DMS53 treated with DMSO at 0.1 percent for 48 hours (cell line): ENCODE results near the gene FSCN2.

Experiments
- DNase-seq: peaks from one replicate; lab custom pipeline; 2025; ENCODE audit not compliant: unreplicated experiment; lab: John Stamatoyannopoulos, UW

FSCN2 gene

GRCh38 chr17:81538651-81539570, 10.7 kb downstream of the FSCN2 start:
- no peak for DNase-seq

DNA sequence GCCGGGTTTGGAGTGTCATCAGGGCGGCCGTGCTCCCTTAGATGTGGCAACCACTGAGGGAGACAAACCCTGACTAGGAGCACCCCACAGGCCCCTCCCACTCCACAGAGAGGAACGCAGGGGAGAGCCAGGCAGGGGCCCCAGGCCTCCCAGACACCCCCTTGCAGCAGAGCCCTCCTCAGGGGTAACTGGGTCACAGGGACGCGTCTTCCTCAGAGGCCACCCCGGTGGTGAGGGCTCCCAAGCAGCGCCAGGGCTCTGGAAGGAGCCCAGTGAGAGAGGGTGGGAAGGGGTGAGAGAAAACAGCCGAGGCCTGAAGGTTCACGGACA, 11.4 kb downstream of the FSCN2 start:
- DNase-seq = no peak

DNA sequence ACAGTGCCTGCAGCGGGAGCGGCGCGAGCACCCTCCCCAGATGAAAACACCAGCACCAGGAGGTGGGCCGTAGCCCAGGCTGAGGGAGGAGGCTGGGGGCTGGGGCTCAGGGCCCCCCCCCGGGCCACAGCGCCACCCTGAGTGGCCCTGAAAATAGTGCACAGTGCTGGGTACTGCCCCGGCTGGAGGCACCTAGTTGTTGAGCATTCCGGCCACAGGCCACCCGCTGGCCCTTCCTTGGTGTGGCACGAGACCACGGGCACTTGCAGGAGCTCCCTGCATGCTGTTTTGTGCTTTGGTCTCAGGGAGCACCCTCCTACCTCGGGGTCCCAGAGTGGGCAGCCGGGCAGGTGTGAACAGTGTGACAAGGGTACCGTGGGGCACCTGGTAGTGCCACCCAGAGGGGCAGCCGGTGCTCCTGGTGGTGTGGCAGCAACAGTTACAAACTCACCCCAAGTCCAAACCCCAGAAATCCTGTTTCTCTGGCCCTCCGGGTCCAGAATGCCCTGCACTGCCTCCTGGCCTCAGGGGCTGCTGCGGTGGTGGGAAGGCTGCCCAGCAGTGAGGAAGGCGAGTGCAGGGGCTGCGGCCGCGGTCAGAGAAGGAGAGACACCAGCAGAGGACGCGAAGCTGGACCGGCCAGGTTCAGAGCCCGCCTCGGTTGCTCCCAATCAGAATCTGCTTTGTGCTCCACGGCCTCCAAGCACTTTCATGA, 11.9 kb downstream of the FSCN2 start:
- no peak for DNase-seq

GRCh38 chr17:81540676-81541027, 12.5 kb downstream of the FSCN2 start:
- DNase-seq = no peak

- no peak for DNase-seq
These were observed 12.9 kb downstream of the FSCN2 start for GRCh38 chr17:81541123-81541522.

GRCh38 chr17:81542431-81543338, 14.5 kb downstream of the FSCN2 start:
- DNase-seq = no peak

DNA sequence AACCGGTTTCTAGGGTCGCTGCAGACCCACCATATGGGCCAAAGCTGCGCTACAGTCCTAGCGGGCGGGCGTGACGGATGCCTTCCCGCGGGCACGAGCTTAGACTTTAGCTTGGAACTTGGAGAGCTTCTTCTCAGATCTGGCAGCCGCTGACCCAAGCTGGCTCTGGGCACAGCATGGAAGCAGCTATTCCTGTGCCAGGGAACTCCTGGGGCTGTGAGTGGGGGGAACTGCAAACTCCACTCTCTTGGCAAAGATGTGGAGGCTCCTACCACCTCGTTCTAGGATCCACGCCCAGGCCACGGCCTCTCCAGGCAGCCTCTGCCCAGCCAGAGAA, 15.1 kb downstream of the FSCN2 start:
- DNase-seq = no peak

DNA sequence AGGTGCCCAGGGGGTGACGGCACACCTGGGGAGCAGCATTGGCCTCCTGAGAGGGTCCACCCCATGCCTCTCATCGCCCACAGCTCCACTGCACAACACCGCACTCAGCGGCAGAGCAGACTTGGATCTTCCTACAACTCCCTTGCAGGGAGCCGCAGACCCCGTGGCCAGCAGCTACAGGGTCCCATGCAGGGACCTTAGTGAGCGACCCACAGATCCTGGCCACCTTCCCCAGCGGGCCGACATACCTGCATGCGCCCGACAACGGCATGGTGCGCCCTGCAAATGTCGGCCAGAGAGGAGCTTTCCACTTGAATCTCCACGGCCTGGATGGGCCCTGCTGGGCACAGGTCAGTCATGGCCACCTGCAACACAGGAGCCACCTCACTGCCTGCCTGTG, 15.6 kb downstream of the FSCN2 start:
- DNase-seq = no peak

- DNase-seq = no peak
These were observed 16.3 kb downstream of the FSCN2 start for GRCh38 chr17:81544281-81544974.

- no peak for DNase-seq
These were observed 17.2 kb downstream of the FSCN2 start for GRCh38 chr17:81545160-81545949.

DNA sequence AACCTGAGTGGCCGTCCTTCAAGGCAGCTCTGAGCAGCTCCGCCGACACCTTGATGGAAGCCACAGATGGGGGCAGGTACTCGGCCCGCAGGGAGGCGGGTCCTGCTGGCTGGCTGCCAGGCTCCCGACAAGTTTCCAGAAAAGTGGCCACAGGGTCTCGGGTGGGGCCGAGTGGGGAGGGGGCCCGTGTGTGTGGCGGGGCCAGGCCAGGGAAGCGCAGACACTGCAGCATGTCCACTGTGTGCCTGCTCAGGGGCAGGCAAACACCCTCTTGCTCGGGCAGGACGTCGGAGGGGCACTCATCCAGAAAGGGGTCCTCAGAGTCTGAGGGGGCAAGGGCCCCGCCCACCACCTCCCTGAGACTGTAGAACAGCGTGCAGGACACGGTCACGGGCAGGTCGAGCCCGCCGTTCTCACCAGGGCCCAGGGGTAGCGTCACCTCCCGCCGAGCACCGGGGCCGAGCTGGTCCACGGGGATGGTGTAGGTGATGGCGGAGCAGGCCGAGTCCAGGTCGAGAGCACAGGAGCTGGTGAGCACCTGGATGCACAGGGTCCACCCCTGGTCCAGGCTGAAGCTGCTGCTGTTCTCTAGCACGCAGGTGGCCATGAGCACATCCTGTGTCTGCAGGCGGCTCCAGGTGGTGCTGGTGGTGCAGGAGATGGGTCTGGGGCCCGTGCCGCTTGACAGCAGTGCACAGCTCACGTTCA, 18.9 kb downstream of the FSCN2 start:
- no peak for DNase-seq

DNA sequence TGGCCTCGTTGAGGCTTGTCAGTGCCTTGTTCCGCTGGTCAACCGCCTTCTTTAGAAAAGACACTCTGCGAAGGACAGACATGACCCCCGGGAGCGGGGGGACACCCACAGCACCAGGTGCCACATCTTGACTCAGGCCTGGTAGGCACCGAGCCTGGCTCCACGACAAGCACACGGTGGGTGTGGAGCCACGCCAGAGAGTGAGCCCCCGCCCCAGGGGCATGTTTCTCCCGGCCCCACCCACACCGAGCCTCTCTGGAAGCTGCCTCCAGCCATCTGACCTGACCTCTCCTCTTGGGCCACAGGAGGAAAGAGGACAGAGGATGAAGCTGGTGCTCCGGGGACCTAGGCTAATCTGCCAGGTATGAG, 19.4 kb downstream of the FSCN2 start:
- no peak for DNase-seq

- DNase-seq = no peak
These were observed 20.9 kb downstream of the FSCN2 start for GRCh38 chr17:81549031-81549557.

DNA sequence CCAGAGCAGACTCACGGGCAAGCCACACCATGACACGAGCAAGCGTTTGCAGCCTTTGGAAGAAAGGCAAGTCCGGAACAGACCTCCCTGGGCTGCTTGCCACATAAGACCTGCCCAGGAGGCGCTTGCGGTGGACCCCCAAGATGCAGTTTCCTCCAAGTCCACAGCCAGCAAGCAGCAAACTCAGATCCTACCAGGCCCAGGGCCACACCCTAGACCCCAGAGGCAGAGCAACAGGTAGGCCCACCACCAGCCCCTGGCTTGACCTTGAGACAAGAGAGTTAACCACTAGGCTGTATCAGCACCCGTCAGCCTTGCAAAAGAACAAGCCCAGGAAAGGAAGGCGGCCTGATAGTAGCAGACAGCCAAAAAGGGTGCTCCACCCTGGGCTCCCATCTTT, 21.6 kb downstream of the FSCN2 start:
- DNase-seq = no peak

DNA sequence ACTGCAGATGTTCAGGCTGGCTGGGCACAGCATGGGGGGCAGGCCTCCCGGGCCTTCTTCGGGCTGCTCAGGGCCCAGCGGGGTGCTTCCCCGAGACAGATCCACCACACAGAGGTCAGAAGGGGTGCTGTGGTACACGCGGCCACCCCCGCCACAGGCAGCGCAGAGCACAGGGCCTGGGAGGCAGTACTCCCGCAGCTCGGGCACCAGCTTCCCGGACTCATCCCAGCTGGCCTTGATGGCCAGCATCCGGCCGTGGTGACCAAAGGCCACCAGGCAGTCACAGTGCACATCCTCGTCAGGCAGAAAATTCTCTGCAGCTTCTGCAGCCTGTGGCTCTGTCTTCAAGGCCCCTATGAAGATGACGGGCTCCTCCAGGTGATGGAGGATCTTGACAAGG, 22.1 kb downstream of the FSCN2 start:
- DNase-seq = no peak

DNA sequence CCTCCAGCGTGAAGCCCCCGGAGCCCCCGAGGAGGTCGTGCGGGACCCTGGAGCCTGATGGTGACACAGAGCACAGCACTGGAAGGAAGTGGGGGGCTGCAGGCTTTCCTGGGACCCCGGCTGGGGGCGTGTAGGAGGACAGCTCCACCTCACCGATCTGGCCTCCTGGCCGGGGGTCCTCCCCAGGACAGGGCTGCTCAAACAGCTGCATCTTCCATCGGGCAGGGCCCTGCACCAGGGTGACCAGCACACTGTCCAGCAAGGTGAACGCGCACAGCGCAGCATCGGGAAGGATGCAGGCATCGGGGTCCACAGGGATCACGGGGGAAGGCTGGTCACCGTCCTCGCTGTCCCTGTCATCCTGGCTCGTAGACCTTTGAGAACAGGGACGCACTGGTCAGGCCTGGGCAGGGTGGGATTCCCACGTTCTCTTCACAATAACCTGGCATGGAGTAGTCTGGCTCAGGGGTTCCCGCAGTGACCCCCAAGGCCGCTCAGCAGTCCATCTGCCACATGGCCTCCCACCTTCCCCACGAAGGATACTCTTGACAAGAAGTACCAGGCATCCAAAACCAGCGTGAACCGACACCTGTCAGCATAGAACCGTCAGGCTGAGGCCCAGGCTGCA, 22.8 kb downstream of the FSCN2 start:
- no peak for DNase-seq

DNA sequence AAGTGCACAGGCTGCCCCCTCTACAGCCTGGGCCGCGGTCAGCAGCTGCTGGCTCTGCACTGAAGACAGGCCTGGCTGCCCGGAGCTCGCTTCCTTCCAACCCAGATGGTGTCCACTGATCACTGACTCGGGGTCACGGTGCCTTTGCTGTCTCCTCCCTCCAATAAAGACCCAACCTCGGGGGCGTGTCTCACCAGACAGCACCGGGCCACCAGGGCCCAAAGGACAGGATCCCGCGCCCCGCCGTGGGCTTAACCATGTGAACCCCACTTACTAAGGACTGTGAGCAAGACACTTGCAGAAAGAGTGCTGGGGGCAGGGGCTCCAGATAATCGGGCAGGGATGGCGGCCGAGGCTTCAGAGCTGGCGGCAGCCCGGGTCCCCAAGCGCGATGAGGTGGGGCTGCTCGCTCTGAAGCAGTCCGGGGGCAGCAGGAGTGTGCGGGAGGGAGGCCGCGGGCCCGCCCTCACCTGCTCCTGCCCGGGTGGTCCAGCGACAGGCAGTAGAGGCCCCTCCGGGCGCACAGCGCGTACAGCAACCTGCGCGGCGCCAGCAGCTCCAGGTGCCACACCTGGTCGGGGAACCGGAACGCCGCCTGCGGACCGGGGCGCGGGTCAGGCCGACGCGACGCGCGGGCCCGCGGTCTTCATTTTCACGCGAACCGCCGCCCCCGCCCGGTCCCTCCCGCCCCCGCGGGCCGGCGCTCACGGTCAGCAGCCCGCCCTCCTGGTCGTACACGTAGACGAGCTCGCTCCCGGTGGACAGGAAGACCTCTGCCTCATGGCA, 23.5 kb downstream of the FSCN2 start:
- DNase-seq = no peak
